Kidney epithelial cell (primary cell): ENCODE data around the gene HOXA4. TPM values are rescaled to one million over a fixed set of nuclear protein-coding genes. Genes with fewer than 3 reads are reported as not detected.
A peak's percentile ranks its signal among the peaks of the same experiment; 100 is the strongest.

Experiments used
- DNase-seq: peaks from one replicate; pipeline ENCODE4 v3.0.0-alpha.2; 2010; ENCODE audit warnings: low read depth
- H3K27me3 ChIP-seq: 2 replicates; pipeline ENCODE4 v1.6.0; 2011; ENCODE audit warnings: low read length; ENCODE audit not compliant: control insufficient read depth, insufficient read depth
- H3K36me3 ChIP-seq: 2 replicates; pipeline ENCODE4 v1.5.1; 2011; ENCODE audit warnings: low read length; ENCODE audit not compliant: control insufficient read depth, insufficient read depth
- H3K4me3 ChIP-seq: 2 replicates; pipeline ENCODE4 v1.5.1; 2011; ENCODE audit warnings: low read depth, mild to moderate bottlenecking, control low read depth, low read length
- total RNA-seq: library from RNA; depleted of rRNA; stranded (reverse); fragments of >200 nt; gene quantifications from 2 replicates; pipeline ENCODE4 v1.2.3, GENCODE V29; 2015
- TF ChIP-seq, protein P1 (sequence below): IDR thresholded peaks from 2 replicates; pipeline ENCODE4 v1.5.1; 2011; ENCODE audit warnings: mild to moderate bottlenecking, moderate library complexity, low read length, control low read depth, inconsistent platforms; ENCODE audit not compliant: insufficient read depth, poor library complexity, severe bottlenecking

Gene HOXA4
- total RNA-seq, 1 donor from 2014 or later = 7.4 TPM

DNA sequence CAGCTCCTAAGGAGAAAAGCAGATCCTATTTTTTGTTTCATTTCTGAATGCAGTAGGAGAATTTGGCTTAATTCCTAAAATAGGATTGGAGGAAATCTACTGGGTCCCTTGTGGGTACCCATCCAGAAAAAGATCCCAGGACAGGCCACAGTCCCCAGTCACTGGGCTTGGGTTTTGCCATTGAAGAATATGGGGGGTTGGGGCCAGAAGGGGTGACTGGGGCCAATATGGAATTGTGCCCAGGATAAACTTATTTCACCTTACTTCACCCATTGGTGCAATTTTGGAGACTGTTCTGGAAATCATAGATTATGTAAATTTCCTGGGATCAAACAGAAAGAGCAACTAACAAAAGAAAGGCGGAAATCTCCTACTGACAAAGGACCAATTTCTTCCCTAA, 7.9 kb upstream of the HOXA4 start:
- Histone ChIP-seq H3K4me3 (peak overlapping the region; percentile 72), H3K36me3 (peaks cover 1% of the 10 kb centered on the region), H3K27me3 (peaks cover 2% of the 10 kb centered on the region)
- TF ChIP-seq, protein P1, sequence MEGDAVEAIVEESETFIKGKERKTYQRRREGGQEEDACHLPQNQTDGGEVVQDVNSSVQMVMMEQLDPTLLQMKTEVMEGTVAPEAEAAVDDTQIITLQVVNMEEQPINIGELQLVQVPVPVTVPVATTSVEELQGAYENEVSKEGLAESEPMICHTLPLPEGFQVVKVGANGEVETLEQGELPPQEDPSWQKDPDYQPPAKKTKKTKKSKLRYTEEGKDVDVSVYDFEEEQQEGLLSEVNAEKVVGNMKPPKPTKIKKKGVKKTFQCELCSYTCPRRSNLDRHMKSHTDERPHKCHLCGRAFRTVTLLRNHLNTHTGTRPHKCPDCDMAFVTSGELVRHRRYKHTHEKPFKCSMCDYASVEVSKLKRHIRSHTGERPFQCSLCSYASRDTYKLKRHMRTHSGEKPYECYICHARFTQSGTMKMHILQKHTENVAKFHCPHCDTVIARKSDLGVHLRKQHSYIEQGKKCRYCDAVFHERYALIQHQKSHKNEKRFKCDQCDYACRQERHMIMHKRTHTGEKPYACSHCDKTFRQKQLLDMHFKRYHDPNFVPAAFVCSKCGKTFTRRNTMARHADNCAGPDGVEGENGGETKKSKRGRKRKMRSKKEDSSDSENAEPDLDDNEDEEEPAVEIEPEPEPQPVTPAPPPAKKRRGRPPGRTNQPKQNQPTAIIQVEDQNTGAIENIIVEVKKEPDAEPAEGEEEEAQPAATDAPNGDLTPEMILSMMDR = no peak
- no peak for DNase-seq

- Histone ChIP-seq H3K36me3 (no peaks in the 10 kb centered on the region), H3K4me3 (no peak overlapping the region), H3K27me3 (no peaks in the 10 kb centered on the region)
- TF ChIP-seq, protein P1 = no peak
- no peak for DNase-seq
These were observed 7.2 kb upstream of the HOXA4 start for GRCh38 chr7:27137640-27138315.

- no peaks in the 10 kb centered on the region for H3K36me3 ChIP-seq
- TF ChIP-seq, protein P1 = no peak
- H3K27me3 ChIP-seq = no peaks in the 10 kb centered on the region
- DNase-seq = peak; percentile 80
- no peak overlapping the region for H3K4me3 ChIP-seq
These were observed 3.8 kb upstream of the HOXA4 start for GRCh38 chr7:27134392-27134791.

- TF ChIP-seq, protein P1 = no peak
- no peak overlapping the region for H3K4me3 ChIP-seq
- DNase-seq = no peak
- H3K27me3 ChIP-seq = no peaks in the 10 kb centered on the region
- peaks cover 1% of the 10 kb centered on the region for H3K36me3 ChIP-seq
These were observed 3.1 kb upstream of the HOXA4 start for GRCh38 chr7:27133409-27134231.

GRCh38 chr7:27132978-27133377, 2.4 kb upstream of the HOXA4 start:
- TF ChIP-seq, protein P1 = no peak
- H3K36me3 ChIP-seq = peaks cover 1% of the 10 kb centered on the region
- no peak for DNase-seq
- no peak overlapping the region for H3K4me3 ChIP-seq
- H3K27me3 ChIP-seq = no peaks in the 10 kb centered on the region
